GM10248 (cell line): ENCODE data around the gene CENPQ.
"Not testable (repeated sequence)": the region's sequence is repeated elsewhere in the genome, so short reads cannot be mapped to it uniquely, and the experiment has no call there.

Experiments used
- CTCF ChIA-PET: fragments of 300-600 bp; sonication (Branson Sonifier 250); formaldehyde crosslinking; extraction: SDS; loops from one replicate; lab custom pipeline; 2021; ENCODE audit warnings: antibody characterized with exemption; lab: Yijun Ruan, JAX
- POLR2A ChIA-PET: fragments of 350-650 bp; sonication (Branson Sonifier 250); formaldehyde crosslinking; extraction: SDS; loops from one replicate; lab custom pipeline; 2020; ENCODE audit warnings: antibody characterized with exemption; lab: Yijun Ruan, JAX
- DNase-seq: peaks from one replicate; pipeline ENCODE4 v3.0.0; 2012; ENCODE audit errors: extremely low spot score
- CTCF ChIP-seq: IDR thresholded peaks from 2 replicates; pipeline ENCODE4 v1.5.1; 2012; ENCODE audit warnings: mild to moderate bottlenecking, low read depth; ENCODE audit errors: extremely low read depth, missing control alignments, control extremely low read depth

Gene CENPQ

DNA sequence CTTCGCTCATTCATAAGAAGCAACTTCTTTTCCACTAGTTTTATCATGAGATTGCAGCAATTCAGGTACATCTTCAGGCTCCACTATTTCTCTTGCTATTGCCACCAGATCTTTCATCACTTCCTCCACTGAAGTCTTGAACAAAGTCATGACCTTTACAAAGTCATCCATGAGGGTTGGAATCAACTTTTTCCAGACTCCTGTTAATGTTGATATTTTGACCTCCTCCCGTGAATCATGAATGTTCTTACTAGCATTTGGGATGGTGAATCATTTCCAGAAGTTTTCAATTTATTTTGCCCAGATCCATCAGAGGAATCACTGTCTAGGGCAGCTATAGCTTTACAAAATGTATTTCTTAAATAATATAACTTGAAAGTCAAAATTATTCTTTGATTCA is 1.5 kb downstream of the CENPQ start:
- CTCF ChIA-PET: interaction anchor here (1.1 to 2.0 kb wide), 2 partner anchors 10 to 20 kb away, joined by 4 to 5 read pairs; no protein-coding TSS in a partner anchor

GRCh38 chr6:49468042-49468441 is 4.9 kb downstream of the CENPQ start:
- CTCF ChIA-PET: interaction anchor here (0.8 to 1.5 kb wide), 2 partner anchors 10 kb away, joined by 3 to 4 read pairs; no protein-coding TSS in a partner anchor
- DNase-seq: no peak
- TF ChIP-seq CTCF: no peak
- POLR2A ChIA-PET: no interaction called here

More for the DNA sequence above, 1.5 kb downstream of the CENPQ start:
- TF ChIP-seq CTCF: no peak
- POLR2A ChIA-PET: no interaction called here
- no peak for DNase-seq

DNA sequence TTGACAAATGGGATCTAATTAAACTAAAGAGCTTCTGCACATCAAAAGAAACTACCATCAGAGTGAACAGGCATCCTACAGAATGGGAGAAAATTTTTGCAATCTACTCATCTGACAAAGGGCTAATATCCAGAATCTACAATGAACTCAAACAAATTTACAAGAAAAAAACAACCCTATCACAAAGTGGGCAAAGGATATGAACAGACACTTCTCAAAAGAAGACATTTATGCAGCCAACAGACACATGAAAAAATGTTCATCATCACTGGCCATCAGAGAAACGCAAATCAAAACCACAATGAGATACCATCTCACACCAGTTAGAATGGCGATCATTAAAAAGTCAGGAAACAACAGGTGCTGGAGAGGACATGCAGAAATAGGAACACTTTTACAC is 13.4 kb downstream of the CENPQ start:
- CTCF ChIA-PET, POLR2A ChIA-PET, DNase-seq: not testable (repeated sequence)

GRCh38 chr6:49479308-49479970 is 16.3 kb downstream of the CENPQ start:
- CTCF ChIA-PET: interaction anchor here (1.5 to 1.6 kb wide), 2 partner anchors 10 to 24 kb away, joined by 3 to 4 read pairs; no protein-coding TSS in a partner anchor

DNA sequence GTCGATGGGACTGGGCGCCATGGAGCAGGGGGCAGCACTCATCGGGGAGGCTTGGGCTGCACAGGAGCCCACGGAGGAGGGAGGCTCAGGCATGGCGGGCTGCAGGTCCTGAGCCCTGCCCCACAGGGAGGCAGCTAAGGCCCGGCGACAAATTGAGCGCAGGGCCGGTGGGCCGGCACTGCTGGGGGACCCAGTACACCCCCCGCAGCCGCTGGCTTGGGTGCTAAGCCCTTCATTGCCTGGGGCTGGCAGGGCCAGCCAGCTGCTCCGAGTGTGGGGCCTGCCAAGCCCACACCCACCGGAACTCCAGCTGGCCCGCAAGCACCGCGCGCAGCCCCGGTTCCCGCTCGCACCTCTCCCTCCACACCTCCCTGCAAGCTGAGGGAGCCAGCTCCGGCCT is 18.7 kb downstream of the CENPQ start:
- CTCF ChIA-PET, DNase-seq, POLR2A ChIA-PET: not testable (repeated sequence)

More at GRCh38 chr6:49479308-49479970, 16.3 kb downstream of the CENPQ start:
- DNase-seq: no peak
- POLR2A ChIA-PET: no interaction called here
- TF ChIP-seq CTCF: no peak

- CTCF ChIA-PET, DNase-seq, POLR2A ChIA-PET: not testable (repeated sequence)
These were observed 20.2 kb downstream of the CENPQ start for GRCh38 chr6:49483380-49483779.

DNA sequence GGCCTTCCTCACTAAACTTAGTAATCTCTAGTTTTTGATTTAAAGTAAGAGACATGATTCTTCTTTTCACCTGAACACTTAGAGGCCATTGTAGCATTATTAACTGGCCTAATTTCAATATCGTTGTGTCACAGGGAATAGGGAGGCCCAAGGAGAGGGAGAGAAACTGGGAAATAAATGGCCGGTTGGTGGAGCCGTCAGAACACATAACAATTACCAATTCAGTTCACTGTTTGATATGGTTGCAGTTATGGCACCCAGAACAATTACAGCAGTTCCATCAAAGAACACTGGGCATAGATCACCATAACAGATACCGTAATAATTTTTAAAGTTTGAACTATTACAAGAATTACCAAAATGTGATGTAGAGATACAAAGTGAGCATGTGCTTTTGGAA is 27.5 kb downstream of the CENPQ start:
- POLR2A ChIA-PET: no interaction called here
- CTCF ChIA-PET: interaction anchor here (1.4 to 1.6 kb wide), 3 partner anchors 12 to 116 kb away, joined by 3 to 6 read pairs (median 4); no protein-coding TSS in a partner anchor
- DNase-seq: no peak

GRCh38 chr6:49497304-49497703 is 34.1 kb downstream of the CENPQ start:
- POLR2A ChIA-PET: no interaction called here
- DNase-seq: no peak
- CTCF ChIA-PET: no interaction called here
- no peak for TF ChIP-seq CTCF

More for the DNA sequence above, 27.5 kb downstream of the CENPQ start:
- TF ChIP-seq CTCF: no peak
